Inferior parietal cortex (tissue), 1 donor: ENCODE measurements around the gene FIBP.

Experiments
- DNase-seq: peaks from one replicate; pipeline ENCODE4 v3.0.0-alpha.2; 2016; ENCODE audit errors: extremely low spot score

FIBP gene

GRCh38 chr11:65870706-65871681, 17.3 kb downstream of the FIBP start:
- no peak for DNase-seq

DNA sequence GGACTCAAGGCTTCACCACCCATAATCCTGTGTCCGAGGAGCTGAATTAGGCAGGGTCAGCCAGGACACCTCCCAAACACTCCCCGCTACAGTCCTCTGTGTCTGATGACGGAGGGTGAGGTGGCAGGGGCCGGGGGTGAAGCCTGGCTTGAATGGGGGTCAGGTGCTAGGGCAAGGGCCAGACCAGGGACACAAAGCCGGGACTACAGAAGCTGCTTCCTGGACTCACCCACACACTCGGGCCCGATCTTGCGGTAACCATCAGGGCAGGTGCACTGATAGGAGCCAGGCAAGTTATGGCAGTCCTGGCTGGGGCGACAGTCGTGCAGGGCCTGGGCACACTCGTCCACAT, 18.0 kb downstream of the FIBP start:
- no peak for DNase-seq

- DNase-seq = no peak
Measured at GRCh38 chr11:65869643-65870306, 18.5 kb downstream of the FIBP start.

DNA sequence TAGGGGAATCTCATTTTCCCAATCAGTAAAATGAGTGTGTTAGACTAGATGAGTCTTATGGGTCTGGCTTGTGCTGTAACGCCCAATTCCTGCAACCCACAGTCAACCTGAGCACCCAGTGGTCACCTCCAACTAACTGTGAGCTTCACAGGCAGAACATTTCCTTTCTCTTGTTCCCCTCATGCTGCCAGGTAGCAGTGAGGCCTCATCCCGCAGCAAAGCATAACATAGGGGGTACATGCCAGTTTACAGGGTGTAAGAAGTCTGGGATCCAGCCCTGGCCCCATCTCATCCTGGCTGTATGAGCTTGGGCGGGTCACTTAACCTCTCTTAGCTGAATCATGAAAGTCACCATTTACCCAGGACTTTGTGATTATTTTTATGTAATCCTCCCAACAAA, 19.4 kb downstream of the FIBP start:
- DNase-seq = no peak

DNA sequence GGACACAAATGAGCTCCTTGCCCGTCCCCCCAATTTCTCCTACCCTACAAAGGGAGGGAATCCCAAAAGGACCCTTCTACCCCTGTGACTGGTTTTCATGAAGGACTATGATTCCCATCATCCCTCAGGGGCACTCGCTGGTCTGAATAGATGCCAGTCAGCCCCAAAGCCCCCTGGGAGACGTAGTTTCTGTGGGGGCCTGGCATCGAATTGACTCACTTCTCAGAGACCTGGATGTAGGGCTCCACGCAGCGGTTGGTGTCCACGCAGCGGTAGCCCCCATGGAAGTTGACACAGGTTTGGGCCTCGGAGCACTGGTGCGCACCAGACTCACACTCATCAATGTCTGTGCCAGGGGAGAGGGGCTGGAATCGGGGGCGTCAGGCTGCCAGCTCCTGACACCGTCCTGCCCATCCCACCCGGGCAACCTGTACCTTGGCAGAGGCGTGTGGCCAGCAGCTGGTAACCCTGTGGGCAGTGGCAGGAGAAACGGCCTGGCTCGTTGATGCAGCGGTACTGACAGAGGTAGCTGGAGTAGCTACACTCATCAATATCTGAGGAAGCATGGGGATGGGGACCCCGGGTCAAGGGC, 20.1 kb downstream of the FIBP start:
- peak; percentile 35 for DNase-seq

- DNase-seq = no peak
Measured at GRCh38 chr11:65867284-65868071, 20.8 kb downstream of the FIBP start.

GRCh38 chr11:65866509-65867283, 21.6 kb downstream of the FIBP start:
- DNase-seq = no peak

- no peak for DNase-seq
Measured at GRCh38 chr11:65865550-65866172, 22.6 kb downstream of the FIBP start.

DNA sequence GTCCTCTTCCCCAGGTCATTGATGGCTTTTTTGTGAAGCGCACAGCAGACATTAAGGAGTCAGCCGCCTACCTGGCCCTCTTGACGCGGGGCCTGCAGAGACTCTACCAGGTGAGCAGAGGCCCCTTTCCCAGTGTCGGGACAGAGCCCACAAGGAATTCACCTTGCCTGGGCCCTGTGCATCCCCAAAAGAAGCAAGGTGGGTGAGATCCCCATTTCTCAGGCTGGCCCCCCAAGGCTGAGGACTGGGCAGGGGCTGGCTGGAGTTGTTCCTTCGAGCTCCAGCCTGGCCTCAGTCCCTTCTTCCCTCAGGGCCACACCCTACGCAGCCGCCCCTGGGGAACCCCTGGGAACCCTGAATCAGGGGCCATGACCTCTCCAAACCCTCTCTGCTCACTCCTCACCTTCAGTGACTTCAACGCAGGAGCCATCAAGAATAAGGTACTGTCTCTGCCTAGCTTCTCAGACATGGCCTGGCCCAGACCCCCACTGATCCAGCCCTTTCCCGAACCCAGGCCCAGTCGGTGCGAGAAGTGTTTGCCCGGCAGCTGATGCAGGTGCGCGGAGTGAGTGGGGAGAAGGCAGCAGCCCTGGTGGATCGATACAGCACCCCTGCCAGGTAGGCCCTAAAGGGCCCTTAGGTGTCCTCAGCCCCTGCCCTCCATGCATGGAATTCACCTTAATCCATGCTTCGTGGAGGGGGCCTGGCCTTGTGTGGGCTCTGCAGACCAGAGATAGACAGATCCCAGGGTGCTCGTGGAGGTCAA, 23.4 kb downstream of the FIBP start:
- no peak for DNase-seq

- DNase-seq = no peak
Measured at GRCh38 chr11:65863889-65864705, 24.2 kb downstream of the FIBP start.

DNA sequence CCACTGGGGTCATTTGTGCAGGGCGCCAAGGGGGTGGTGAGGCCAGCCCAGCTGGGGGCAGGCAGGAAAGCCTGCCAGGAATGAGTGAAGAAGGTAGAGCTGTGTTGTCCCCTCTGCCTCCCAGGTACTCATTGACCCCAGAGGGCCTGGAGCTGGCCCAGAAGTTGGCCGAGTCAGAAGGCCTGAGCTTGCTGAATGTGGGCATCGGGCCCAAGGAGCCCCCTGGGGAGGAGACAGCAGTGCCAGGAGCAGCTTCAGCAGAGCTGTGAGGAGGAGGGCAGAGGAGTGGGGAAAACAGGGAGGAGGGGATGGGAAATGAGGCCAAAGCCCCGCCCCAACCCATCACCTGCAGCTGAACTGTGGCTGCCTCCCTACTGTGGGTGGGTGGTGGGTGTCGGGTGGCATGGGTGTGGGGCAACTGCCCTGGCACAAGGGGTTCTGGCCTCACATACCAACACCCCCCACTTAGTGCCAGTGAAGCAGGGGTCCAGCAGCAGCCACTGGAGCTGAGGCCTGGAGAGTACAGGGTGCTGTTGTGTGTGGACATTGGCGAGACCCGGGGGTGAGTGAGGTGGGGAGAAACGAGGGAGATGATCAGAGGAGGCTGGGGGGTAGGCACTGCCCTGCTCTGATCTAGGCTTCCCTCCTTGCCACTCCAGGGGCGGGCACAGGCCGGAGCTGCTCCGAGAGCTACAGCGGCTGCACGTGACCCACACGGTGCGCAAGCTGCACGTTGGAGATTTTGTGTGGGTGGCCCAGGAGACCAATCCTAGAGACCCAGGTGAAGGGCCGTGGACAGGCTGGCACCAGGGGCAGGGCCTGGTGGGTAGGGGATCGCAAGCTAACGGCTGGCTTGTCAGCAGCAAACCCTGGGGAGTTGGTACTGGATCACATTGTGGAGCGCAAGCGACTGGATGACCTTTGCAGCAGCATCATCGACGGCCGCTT, 25.1 kb downstream of the FIBP start:
- no peak for DNase-seq

GRCh38 chr11:65862191-65862735, 26.0 kb downstream of the FIBP start:
- no peak for DNase-seq

- no peak for DNase-seq
Measured at GRCh38 chr11:65861533-65862183, 26.6 kb downstream of the FIBP start.

- no peak for DNase-seq
Measured at GRCh38 chr11:65861165-65861505, 27.1 kb downstream of the FIBP start.

GRCh38 chr11:65860278-65861164, 27.8 kb downstream of the FIBP start, which contains the start of gene MUS81:
Gene MUS81 (plus strand): TSS chr11:65860433. CDS start chr11:65860754, 321 bp downstream.
- DNase-seq = peak; percentile 95

DNA sequence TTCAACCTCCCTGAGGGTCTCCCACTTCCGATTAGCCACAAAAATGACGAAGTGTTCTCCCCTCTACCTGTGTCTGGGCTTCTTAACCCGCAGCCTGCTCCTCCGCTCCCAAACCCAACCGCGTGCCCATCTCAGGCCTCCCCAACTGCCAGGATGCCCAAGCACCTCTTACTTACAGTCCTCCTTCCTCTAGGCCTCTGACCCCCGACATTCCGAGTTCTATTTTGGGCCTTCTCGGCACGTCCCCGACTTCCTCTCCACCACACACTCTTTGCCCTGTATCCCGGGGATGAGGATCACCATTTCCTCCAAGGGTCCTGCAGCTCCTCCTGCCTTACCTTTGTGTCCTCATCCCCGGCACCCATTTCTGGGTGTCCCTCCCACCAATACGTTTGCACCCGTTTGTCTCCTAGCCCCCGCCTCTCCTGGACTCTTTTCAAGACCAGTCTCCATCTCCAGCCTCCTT, 28.4 kb downstream of the FIBP start:
- DNase-seq = no peak
